Measurements from ENCODE around the gene ADGRG1.

DNA sequence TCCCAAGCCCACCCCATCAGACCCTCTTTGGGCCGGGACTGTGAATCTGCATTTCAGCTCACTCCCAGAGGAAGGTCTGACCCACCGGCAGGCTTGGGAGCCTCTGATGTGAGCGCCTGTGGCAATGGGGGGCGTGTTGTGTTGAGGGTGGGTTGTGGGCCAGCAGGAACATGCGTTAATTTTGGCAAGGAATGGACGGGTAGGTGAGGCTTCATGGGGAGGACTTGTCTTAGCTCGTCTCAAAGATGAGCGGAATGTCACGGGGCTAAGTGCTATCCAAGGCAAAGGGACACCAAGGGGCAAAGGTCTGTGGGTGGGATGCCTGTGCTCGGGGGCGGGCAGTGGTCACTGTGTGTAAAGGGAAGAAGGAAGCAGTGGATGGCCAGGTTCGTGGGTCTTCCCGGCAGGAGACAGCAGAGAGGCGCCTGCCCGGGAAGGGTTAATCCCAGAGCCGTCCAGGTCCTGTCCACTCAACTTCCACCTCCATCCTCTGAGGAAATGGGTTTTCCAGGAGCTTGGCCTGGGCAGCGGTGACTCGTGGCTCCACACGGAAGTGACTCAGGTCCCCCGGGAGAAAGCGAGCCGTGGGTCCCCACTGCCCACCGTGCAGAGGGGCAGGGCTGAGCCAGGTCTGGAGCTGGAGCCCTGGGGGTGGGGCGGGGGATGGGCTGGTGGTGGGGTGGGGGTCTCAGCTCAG lies 17.4 kb downstream of the ADGRG1 start:
- TF ChIP-seq, protein P1, sequence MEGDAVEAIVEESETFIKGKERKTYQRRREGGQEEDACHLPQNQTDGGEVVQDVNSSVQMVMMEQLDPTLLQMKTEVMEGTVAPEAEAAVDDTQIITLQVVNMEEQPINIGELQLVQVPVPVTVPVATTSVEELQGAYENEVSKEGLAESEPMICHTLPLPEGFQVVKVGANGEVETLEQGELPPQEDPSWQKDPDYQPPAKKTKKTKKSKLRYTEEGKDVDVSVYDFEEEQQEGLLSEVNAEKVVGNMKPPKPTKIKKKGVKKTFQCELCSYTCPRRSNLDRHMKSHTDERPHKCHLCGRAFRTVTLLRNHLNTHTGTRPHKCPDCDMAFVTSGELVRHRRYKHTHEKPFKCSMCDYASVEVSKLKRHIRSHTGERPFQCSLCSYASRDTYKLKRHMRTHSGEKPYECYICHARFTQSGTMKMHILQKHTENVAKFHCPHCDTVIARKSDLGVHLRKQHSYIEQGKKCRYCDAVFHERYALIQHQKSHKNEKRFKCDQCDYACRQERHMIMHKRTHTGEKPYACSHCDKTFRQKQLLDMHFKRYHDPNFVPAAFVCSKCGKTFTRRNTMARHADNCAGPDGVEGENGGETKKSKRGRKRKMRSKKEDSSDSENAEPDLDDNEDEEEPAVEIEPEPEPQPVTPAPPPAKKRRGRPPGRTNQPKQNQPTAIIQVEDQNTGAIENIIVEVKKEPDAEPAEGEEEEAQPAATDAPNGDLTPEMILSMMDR (conservative IDR thresholded peaks at IDR 0.05; ENCODE audit: low read length), result no peak
- TF ChIP-seq EZH2phosphoT487 (IDR thresholded peaks at IDR 0.05; ENCODE audit: borderline replicate concordance, low read depth, low read length), result no peak

Data from OCI-LY7 (cell line).